Tibial nerve (tissue), 4 donors: ENCODE measurements around the gene AZIN2.

Source experiments
- CTCF ChIP-seq, 5 experiments: fragments of 200-600 bp in 3 of 5; fragments of 450-650 bp in 2 of 5; sonication (generic) in 3 of 5; IDR thresholded peaks; one replicate each; pipeline ENCODE4 v1.5.1; 2016 to 2019; ENCODE audit warnings: antibody characterized with exemption in 5 of 5, mild to moderate bottlenecking in 3 of 5, moderate library complexity in 2 of 5
- EP300 ChIP-seq, 2 donors: sonication (generic); formaldehyde crosslinking; IDR thresholded peaks; one replicate each; pipeline ENCODE4 v1.6.1; 2017; ENCODE audit warnings: antibody characterized with exemption in 2 of 2, mild to moderate bottlenecking in 1 of 2
- POLR2A ChIP-seq, 2 donors: fragments of 450-650 bp; IDR thresholded peaks; one replicate each; pipeline ENCODE4 v1.6.1; 2017; ENCODE audit warnings: antibody characterized with exemption in 2 of 2, mild to moderate bottlenecking in 2 of 2, moderate library complexity in 2 of 2

DNA sequence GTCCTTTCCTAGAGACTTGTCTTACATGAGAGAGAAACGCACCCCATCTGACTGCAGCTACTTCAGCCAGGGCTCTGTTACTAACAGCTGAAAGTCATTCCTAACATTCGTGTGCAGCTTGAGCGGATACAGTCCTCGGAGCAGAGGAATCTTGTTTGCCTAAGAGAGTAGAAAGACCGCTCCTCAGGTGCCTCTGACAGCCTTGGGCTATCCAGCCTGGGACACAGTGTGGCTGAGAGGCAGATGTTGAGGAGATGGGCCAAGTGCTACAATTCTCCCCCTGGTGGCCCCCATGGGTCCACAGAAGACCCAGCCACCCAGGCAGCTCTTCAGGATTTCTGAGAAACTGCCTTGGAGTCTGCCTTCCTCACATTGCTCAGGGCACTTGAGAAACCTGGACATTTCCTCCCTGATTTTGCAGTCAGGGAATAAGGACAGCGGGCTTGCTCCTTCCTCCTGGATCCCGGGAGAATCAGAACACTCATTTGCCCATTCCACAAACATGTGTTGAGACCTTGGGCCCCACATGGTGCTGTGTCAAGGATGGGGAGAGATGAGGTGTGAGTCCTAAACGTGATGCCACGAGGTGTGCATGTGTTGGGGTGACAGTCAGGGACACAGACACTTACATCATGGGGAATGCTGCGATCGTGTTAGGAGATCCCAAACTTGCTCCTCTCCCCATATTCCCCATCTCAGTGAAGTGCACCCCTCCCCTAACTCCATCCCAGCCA, 87.8 kb downstream of the AZIN2 start:
- TF ChIP-seq POLR2A (IDR thresholded peaks at IDR 0.05) = no peak
- no peak for TF ChIP-seq CTCF (IDR thresholded peaks at IDR 0.05)
- TF ChIP-seq EP300 (IDR thresholded peaks at IDR 0.05) = no peak
